Suprapubic skin (tissue), 4 donors: ENCODE measurements around the gene CCDC33. TPM values are rescaled to one million over a fixed set of nuclear protein-coding genes. Genes with fewer than 3 reads are reported as not detected.

ENCODE experiments used
- DNase-seq, 2 donors: peaks; one replicate each; pipeline ENCODE4 v3.0.0-alpha.2; 2019; ENCODE audit warnings: low spot score in 2 of 2
- H3K27ac ChIP-seq: fragments of 200-600 bp; sonication (generic); one replicate; pipeline ENCODE4 v1.5.1; 2019
- H3K27me3 ChIP-seq: fragments of 200-600 bp; sonication (generic); one replicate; pipeline ENCODE4 v1.5.1; 2019
- H3K36me3 ChIP-seq: fragments of 200-600 bp; sonication (generic); one replicate; pipeline ENCODE4 v1.5.1; 2019
- H3K4me1 ChIP-seq: fragments of 200-600 bp; sonication (generic); one replicate; pipeline ENCODE4 v1.5.1; 2019
- H3K4me3 ChIP-seq: fragments of 200-600 bp; sonication (generic); one replicate; pipeline ENCODE4 v1.5.1; 2019; ENCODE audit warnings: mild to moderate bottlenecking
- H3K9me3 ChIP-seq: fragments of 200-600 bp; sonication (generic); one replicate; pipeline ENCODE4 v1.5.1; 2019
- EP300 ChIP-seq: sonication (generic); formaldehyde crosslinking; IDR thresholded peaks from one replicate; pipeline ENCODE4 v1.6.1; 2017; ENCODE audit warnings: antibody characterized with exemption
- POLR2A ChIP-seq, 2 donors: fragments of 450-650 bp; IDR thresholded peaks; one replicate each; pipeline ENCODE4 v1.6.1; 2017; ENCODE audit warnings: antibody characterized with exemption in 2 of 2, mild to moderate bottlenecking in 2 of 2, moderate library complexity in 2 of 2
- POLR2AphosphoS5 ChIP-seq, 3 donors: sonication (generic); formaldehyde crosslinking; IDR thresholded peaks; one replicate each; pipeline ENCODE4 v1.6.1; 2017; ENCODE audit warnings: antibody characterized with exemption in 3 of 3
- WGBS: methylation state at CpG from one replicate; pipeline ENCODE4 v1.1.5; 2018; 5-methylcytosine and 5-hydroxymethylcytosine counted together
- total RNA-seq, 4 donors: library from RNA; depleted of rRNA; stranded (reverse); fragments of >200 nt; gene quantifications; one replicate each; pipeline ENCODE4 v1.1.0, GENCODE V29; 2016
- TF ChIP-seq, protein P1 (sequence below), 2 donors: fragments of 200-600 bp in 1 of 2; fragments of 450-650 bp in 1 of 2; sonication (generic) in 1 of 2; IDR thresholded peaks; one replicate each; pipeline ENCODE4 v1.5.1; 2016 to 2019; ENCODE audit warnings: antibody characterized with exemption in 2 of 2, mild to moderate bottlenecking in 1 of 2, moderate library complexity in 1 of 2

CCDC33 gene
- total RNA-seq, 4 donors from 2014 or later, result 0.60 TPM; not detected in 3

DNA sequence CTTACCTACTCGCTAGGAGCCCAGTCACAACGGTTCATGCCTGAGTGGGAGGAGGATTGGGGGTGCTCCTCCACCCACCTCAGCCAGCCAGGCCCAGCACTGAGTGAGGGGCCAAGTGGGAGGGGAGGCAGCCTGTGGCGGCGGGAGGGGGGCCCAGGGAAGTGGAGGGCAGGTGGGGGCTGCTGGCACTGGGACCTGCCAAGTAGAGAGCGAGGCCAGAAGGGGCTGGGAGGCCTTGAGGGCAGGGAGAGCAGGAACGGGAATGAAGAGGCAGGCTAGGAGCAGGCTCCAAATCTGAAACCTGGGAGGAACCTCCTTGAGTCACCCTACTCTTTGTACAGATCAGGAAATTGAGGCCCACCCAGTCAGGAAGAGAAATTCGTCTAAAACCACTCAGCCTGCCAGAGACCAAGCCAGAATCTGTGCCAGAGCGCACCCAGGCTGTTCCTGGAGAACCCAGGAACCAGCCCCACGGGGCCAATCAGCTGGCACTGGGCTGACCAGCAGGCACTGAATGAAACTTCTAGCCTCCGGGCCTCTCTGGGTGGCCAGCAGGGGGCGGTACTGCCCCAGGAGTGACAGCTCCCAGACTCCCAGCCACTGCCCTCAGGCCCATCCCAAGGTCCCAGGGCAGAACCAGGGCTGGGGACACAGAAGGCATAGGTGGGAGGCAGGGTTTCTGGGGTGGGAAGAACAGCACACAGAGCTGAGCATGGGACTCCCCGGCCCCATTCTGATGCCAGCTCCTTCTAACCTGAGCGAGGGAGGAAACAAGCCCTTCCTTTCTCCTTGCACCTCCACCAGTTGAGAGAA, 146.1 kb downstream of the CCDC33 start:
- 40% methylated on average over 11 of the region's 13 CpGs for WGBS
- Histone ChIP-seq H3K36me3 (no peaks in the 10 kb centered on the region), H3K4me3 (no peak overlapping the region), H3K27me3 (no peaks in the 10 kb centered on the region), H3K4me1 (peaks cover 34% of the 10 kb centered on the region), H3K27ac (no peak overlapping the region), H3K9me3 (no peaks in the 10 kb centered on the region)
- TF ChIP-seq, protein P1, sequence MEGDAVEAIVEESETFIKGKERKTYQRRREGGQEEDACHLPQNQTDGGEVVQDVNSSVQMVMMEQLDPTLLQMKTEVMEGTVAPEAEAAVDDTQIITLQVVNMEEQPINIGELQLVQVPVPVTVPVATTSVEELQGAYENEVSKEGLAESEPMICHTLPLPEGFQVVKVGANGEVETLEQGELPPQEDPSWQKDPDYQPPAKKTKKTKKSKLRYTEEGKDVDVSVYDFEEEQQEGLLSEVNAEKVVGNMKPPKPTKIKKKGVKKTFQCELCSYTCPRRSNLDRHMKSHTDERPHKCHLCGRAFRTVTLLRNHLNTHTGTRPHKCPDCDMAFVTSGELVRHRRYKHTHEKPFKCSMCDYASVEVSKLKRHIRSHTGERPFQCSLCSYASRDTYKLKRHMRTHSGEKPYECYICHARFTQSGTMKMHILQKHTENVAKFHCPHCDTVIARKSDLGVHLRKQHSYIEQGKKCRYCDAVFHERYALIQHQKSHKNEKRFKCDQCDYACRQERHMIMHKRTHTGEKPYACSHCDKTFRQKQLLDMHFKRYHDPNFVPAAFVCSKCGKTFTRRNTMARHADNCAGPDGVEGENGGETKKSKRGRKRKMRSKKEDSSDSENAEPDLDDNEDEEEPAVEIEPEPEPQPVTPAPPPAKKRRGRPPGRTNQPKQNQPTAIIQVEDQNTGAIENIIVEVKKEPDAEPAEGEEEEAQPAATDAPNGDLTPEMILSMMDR (IDR thresholded peaks at IDR 0.05), result peak; percentile 78 to 86
- no peak for TF ChIP-seq EP300
- peak in 1 of 2 donors; percentile 85 for DNase-seq

DNA sequence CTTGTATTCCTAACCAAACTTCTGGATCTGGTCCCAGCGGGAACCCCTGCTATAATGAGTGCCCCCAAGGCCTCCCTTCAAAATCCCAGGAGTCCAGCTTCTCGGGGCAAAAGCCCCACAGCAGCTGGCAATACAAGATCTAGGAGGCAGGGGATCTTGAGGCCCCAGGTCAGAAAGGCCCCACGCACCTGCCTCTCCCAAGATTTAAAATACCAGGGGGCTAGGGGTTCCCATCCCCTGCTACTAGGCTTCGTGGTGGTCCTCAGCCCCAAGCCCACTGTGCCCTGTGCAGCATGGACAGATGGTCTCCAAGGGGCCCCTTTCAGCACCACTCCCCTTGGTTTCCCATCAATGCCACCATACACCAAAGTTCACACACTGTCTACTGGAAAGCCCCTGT, 147.2 kb downstream of the CCDC33 start:
- Histone ChIP-seq H3K27ac (no peak overlapping the region), H3K4me3 (no peak overlapping the region), H3K36me3 (no peaks in the 10 kb centered on the region), H3K27me3 (no peaks in the 10 kb centered on the region), H3K4me1 (peaks cover 35% of the 10 kb centered on the region), H3K9me3 (no peaks in the 10 kb centered on the region)
- no peak for TF ChIP-seq POLR2A (IDR thresholded peaks at IDR 0.05)
- TF ChIP-seq, protein P1 (IDR thresholded peaks at IDR 0.05), result no peak
- TF ChIP-seq EP300, result no peak
- TF ChIP-seq POLR2AphosphoS5 (IDR thresholded peaks at IDR 0.05), result no peak
- 100% methylated on average over 1 of the region's 4 CpGs for WGBS
- DNase-seq, result no peak

DNA sequence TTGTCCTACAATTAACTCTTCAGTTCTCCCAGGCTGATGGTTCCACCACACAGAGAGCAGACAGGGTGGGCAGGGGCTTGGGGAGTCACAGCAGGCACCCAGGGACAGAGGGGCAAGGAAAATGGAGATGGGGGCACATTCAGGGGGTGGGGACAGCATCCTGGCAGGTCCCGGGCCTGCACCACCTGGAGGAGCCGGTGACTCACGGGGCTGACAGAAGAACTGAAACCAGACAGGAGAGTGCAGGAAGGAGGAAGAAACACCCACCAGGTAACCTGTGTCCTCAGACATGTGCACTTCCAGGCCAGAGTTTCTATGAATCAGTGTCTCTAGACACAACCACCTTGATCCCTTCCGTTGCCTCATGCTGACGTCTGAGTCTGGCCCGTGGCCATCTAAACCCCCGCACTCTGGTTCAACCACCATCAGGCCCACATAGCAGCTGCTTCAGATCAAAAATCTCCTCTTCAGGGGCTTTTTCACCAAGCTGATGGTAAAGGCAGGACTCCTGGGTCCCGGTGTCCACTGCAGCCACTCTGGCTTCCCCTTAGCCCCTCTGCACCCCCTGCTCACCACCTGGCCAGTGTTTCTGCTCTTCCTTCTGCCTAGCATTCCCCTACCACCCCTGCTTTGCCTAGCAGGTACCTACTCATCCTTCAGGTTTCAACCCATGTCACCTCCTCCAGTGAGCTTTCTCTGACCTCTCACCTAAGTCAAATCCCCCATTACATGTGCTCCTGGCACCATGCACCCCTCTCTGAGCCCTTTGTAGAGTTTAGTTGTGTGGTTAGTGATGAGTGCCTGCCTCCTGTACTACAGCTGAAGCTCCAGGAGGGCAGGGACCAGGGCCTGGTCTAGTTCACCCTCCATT, 147.8 kb downstream of the CCDC33 start:
- no peaks in the 10 kb centered on the region for H3K27me3 ChIP-seq
- H3K4me1 ChIP-seq, result peaks cover 35% of the 10 kb centered on the region
- no peaks in the 10 kb centered on the region for H3K36me3 ChIP-seq
- no peak for DNase-seq
- H3K9me3 ChIP-seq, result no peaks in the 10 kb centered on the region
- TF ChIP-seq EP300, result no peak
- no peak for TF ChIP-seq POLR2AphosphoS5 (IDR thresholded peaks at IDR 0.05)
- TF ChIP-seq, protein P1 (IDR thresholded peaks at IDR 0.05), result no peak
- no peak for TF ChIP-seq POLR2A (IDR thresholded peaks at IDR 0.05)
- H3K4me3 ChIP-seq, result no peak overlapping the region
- 72% methylated on average over 8 of the region's 8 CpGs for WGBS
- no peak overlapping the region for H3K27ac ChIP-seq

DNA sequence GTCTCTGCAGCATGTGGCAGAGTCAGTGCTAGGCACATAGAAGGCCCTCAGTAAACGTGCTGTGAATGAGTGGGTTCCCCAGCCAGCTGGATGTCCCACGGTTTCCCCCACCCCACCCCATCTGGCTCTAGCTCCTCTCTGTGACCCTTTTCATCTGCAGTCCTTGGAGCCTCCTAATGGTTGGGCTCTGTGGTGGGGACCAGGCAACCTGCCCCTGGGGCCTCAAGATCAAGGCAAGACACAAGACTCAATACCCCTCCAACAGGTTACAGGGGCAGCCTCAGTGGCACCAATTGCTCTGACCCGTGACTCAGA, 148.4 kb downstream of the CCDC33 start:
- TF ChIP-seq POLR2A (IDR thresholded peaks at IDR 0.05) (no peak), EP300 (no peak), POLR2AphosphoS5 (IDR thresholded peaks at IDR 0.05) (no peak)
- TF ChIP-seq, protein P1 (IDR thresholded peaks at IDR 0.05), result no peak
- DNase-seq, result no peak
- Histone ChIP-seq H3K4me3 (no peak overlapping the region), H3K4me1 (peaks cover 35% of the 10 kb centered on the region), H3K36me3 (no peaks in the 10 kb centered on the region), H3K9me3 (no peaks in the 10 kb centered on the region), H3K27ac (no peak overlapping the region), H3K27me3 (no peaks in the 10 kb centered on the region)
- WGBS, result 42% methylated on average over 2 of the region's 3 CpGs
